Liver (tissue), 9 donors: ENCODE data around the gene MTHFD1L. TPM values are rescaled to one million over a fixed set of nuclear protein-coding genes. Genes with fewer than 3 reads are reported as not detected.

Experiments used
- DNase-seq: peaks from one replicate; pipeline ENCODE4 v3.0.0-alpha.2; 2017; ENCODE audit warnings: low spot score
- H3K27ac ChIP-seq, 2 donors: one replicate each; pipeline ENCODE4 v1.7.0; 2013; ENCODE audit warnings: inconsistent platforms in 2 of 2, low read length in 2 of 2, control low read depth in 1 of 2, low read depth in 1 of 2, mild to moderate bottlenecking in 1 of 2
- H3K27me3 ChIP-seq, 4 donors: one replicate each; pipeline versions ENCODE4 v1.6.1 to v1.7.0; 2013; ENCODE audit warnings: low read length in 3 of 4, inconsistent platforms in 1 of 4, mild to moderate bottlenecking in 1 of 4, moderate library complexity in 1 of 4; ENCODE audit not compliant: control insufficient read depth in 4 of 4, insufficient read depth in 4 of 4
- H3K36me3 ChIP-seq, 4 donors: one replicate each; pipeline versions ENCODE4 v1.6.1 to v1.7.0; 2013; ENCODE audit warnings: low read length in 3 of 4, mild to moderate bottlenecking in 3 of 4, low read depth in 1 of 4, moderate library complexity in 1 of 4; ENCODE audit not compliant: control insufficient read depth in 4 of 4, insufficient read depth in 3 of 4
- H3K4me1 ChIP-seq, 4 donors: one replicate each; pipeline versions ENCODE4 v1.6.1 to v1.7.0; 2013; ENCODE audit warnings: low read length in 3 of 4, mild to moderate bottlenecking in 3 of 4, moderate library complexity in 1 of 4; ENCODE audit not compliant: control insufficient read depth in 4 of 4, insufficient read depth in 4 of 4
- H3K4me3 ChIP-seq, 3 donors: one replicate each; pipeline versions ENCODE4 v1.6.1 to v1.7.0; 2013; ENCODE audit warnings: low read length in 3 of 3, control low read depth in 1 of 3, low read depth in 1 of 3, mild to moderate bottlenecking in 1 of 3
- H3K9ac ChIP-seq, 2 donors: one replicate each; pipeline ENCODE4 v1.7.0; 2013; ENCODE audit warnings: low read length in 2 of 2, mild to moderate bottlenecking in 2 of 2, moderate library complexity in 2 of 2, control low read depth in 1 of 2, low read depth in 1 of 2
- H3K9me3 ChIP-seq, 4 donors: one replicate each; pipeline versions ENCODE4 v1.6.1 to v1.7.0; 2013; ENCODE audit warnings: low read length in 3 of 4; ENCODE audit not compliant: control insufficient read depth in 4 of 4
- EGR1 ChIP-seq, 2 donors: IDR thresholded peaks; 2 replicates each; pipeline ENCODE4 v1.6.1; 2016 to 2018; ENCODE audit warnings: antibody characterized with exemption in 2 of 2, low read depth in 2 of 2
- FOXA2 ChIP-seq: IDR thresholded peaks from 2 replicates; pipeline ENCODE4 v1.6.1; 2016; ENCODE audit warnings: antibody characterized with exemption
- GABPA ChIP-seq, 2 donors: IDR thresholded peaks in 1 of 2; conservative IDR thresholded peaks in 1 of 2; 2 replicates each; pipeline ENCODE4 v1.6.1; 2016; ENCODE audit warnings: antibody characterized with exemption in 2 of 2, mild to moderate bottlenecking in 1 of 2, moderate library complexity in 1 of 2
- HNF4A ChIP-seq, 2 donors: conservative IDR thresholded peaks; 2 replicates each; pipeline ENCODE4 v1.6.1; 2016; ENCODE audit warnings: antibody characterized with exemption in 2 of 2, mild to moderate bottlenecking in 2 of 2
- HNF4G ChIP-seq: IDR thresholded peaks from 2 replicates; pipeline ENCODE4 v1.6.1; 2016; ENCODE audit warnings: antibody characterized with exemption
- JUND ChIP-seq, 2 donors: IDR thresholded peaks; 2 replicates each; pipeline ENCODE4 v1.6.1; 2016; ENCODE audit warnings: antibody characterized with exemption in 2 of 2
- NR2F2 ChIP-seq: IDR thresholded peaks from 2 replicates; pipeline ENCODE4 v1.6.1; 2016; ENCODE audit warnings: antibody characterized with exemption
- RAD21 ChIP-seq, 2 donors: IDR thresholded peaks; 2 replicates each; pipeline ENCODE4 v1.6.1; 2016; ENCODE audit warnings: antibody characterized with exemption in 2 of 2, mild to moderate bottlenecking in 2 of 2
- RXRA ChIP-seq, 2 donors: IDR thresholded peaks; 2 replicates each; pipeline ENCODE4 v1.6.1; 2017 to 2018; ENCODE audit warnings: antibody characterized with exemption in 2 of 2, mild to moderate bottlenecking in 1 of 2
- SP1 ChIP-seq: IDR thresholded peaks from 2 replicates; pipeline ENCODE4 v1.6.1; 2018; ENCODE audit warnings: antibody characterized with exemption, mild to moderate bottlenecking
- TAF1 ChIP-seq: conservative IDR thresholded peaks from 2 replicates; pipeline ENCODE4 v1.6.1; 2016; ENCODE audit warnings: antibody characterized with exemption, mild to moderate bottlenecking
- YY1 ChIP-seq: IDR thresholded peaks from 2 replicates; pipeline ENCODE4 v1.6.1; 2016; ENCODE audit warnings: antibody characterized with exemption, mild to moderate bottlenecking
- WGBS: extraction: QIAGEN DNeasy Blood & Tissue Kit; methylation state at CpG from one replicate; pipeline ENCODE4 v1.1.7; 2013; 5-methylcytosine and 5-hydroxymethylcytosine counted together
- polyA plus RNA-seq, 2 donors: library from polyadenylated mRNA; stranded (reverse) in 1 of 2; unstranded in 1 of 2; fragments of 200-250 nt in 1 of 2; fragments of >200 nt in 1 of 2; fragmentation: Nextera tagmentation in 1 of 2; extraction: Ambion mirVana in 1 of 2; gene quantifications; one replicate each; pipeline versions ENCODE4 v1.2.1 to v1.2.3, GENCODE V29; 2013 to 2015
- total RNA-seq, 2 donors: library from RNA; depleted of rRNA; stranded (reverse); fragments of >200 nt; gene quantifications; one replicate each; pipeline ENCODE4 v1.2.3, GENCODE V29; 2014
- TF ChIP-seq, protein P1 (sequence below): fragments of 150-350 bp; IDR thresholded peaks from 2 replicates; pipeline ENCODE4 v1.5.1; 2017; ENCODE audit warnings: improper control_type of control experiment, low read depth, low read length; ENCODE audit not compliant: missing input control
- TF ChIP-seq, protein P2 (sequence below): IDR thresholded peaks from 2 replicates; pipeline ENCODE4 v1.6.1; 2016; ENCODE audit warnings: antibody characterized with exemption
- TF ChIP-seq, protein P3 (sequence below): IDR thresholded peaks from 2 replicates; pipeline ENCODE4 v1.6.1; 2016; ENCODE audit warnings: antibody characterized with exemption, mild to moderate bottlenecking
- donor health status: healthy.
- donor health status: healthy.
- donor health status: healthy.
- donor health status: healthy.
- donor health status: healthy.

MTHFD1L gene
- total and polyA plus RNA-seq, 4 donors = 2.0 to 7.7 (median 2.8) TPM

DNA sequence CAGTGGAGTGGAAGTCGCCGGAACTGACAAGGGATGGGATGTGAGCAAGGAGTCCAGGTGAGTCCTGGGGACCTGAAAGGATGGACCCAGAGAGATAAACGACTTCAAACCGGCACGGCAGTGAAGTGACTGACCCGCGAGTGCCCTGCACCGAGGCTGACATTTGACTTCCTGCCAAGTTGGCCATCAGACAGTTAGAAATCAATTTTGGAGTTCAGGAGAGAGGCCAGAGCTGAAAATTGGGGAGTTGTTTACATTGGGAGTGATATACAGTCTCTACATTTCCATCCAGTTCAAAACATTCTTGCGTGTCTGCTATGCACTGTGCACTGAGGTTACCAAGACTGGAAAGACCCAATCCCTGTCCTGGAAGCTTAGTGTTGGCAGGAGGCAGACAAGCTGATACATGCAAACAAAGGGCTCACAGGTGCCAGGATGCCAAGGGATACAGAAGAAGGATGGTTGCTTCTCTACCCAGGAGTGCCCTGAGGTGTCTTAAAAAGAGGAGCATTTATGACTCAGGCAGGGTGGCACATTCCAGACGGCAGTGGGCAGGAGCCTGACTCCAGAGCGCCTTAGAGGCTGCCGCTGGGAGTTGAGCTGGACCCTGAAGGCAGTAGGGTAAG lies 186.6 kb downstream of the MTHFD1L start:
- Histone ChIP-seq H3K27me3 (no peaks in the 10 kb centered on the region), H3K36me3 (peaks cover 0 to 2% (median 0%) of the 10 kb centered on the region in 4 donors), H3K4me3 (no peak overlapping the region), H3K4me1 (peaks cover 0 to 16% (median 3%) of the 10 kb centered on the region in 4 donors), H3K9ac (no peak overlapping the region), H3K27ac (peak overlapping the region in 1 of 2 donors; percentile 26), H3K9me3 (no peaks in the 10 kb centered on the region)
- TF ChIP-seq JUND (IDR thresholded peaks at IDR 0.05) (no peak), SP1 (peak; percentile 41), HNF4A (conservative IDR thresholded peaks at IDR 0.05) (peak in 1 of 2 donors; percentile 31), HNF4G (no peak), GABPA (IDR thresholded peaks at IDR 0.05 in 1 of 2, conservative IDR thresholded peaks at IDR 0.05 in 1 of 2) (no peak), RAD21 (IDR thresholded peaks at IDR 0.05) (peak in 1 of 2 donors; percentile 27), RXRA (IDR thresholded peaks at IDR 0.05) (peak; percentile 56 to 61), FOXA2 (no peak)
- TF ChIP-seq, protein P1, sequence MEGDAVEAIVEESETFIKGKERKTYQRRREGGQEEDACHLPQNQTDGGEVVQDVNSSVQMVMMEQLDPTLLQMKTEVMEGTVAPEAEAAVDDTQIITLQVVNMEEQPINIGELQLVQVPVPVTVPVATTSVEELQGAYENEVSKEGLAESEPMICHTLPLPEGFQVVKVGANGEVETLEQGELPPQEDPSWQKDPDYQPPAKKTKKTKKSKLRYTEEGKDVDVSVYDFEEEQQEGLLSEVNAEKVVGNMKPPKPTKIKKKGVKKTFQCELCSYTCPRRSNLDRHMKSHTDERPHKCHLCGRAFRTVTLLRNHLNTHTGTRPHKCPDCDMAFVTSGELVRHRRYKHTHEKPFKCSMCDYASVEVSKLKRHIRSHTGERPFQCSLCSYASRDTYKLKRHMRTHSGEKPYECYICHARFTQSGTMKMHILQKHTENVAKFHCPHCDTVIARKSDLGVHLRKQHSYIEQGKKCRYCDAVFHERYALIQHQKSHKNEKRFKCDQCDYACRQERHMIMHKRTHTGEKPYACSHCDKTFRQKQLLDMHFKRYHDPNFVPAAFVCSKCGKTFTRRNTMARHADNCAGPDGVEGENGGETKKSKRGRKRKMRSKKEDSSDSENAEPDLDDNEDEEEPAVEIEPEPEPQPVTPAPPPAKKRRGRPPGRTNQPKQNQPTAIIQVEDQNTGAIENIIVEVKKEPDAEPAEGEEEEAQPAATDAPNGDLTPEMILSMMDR = no peak
- TF ChIP-seq, protein P2, sequence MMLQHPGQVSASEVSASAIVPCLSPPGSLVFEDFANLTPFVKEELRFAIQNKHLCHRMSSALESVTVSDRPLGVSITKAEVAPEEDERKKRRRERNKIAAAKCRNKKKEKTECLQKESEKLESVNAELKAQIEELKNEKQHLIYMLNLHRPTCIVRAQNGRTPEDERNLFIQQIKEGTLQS = no peak
- no peak for DNase-seq
- 53% methylated on average over 12 of the region's 12 CpGs for WGBS

DNA sequence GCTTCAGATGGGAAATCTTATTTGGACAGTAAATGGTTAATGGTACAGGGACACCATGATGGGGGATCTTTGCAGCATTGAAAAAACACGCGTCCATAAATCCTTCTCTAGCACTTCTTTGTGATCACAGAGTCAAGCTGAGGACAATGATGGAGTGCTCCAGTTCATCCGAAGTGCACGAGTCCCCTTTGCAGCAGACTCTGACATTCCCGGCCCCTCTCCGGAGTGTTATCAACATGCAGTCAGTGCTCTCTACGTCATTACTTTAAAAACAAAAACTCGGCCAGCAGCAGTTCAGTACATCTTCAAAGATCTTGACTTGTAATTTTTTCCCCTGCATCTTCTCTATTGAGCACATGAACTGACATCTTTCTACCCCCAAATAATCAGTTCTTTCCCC lies 188.8 kb downstream of the MTHFD1L start:
- Histone ChIP-seq H3K4me1 (peaks cover 0 to 16% (median 3%) of the 10 kb centered on the region in 4 donors), H3K4me3 (no peak overlapping the region), H3K27ac (no peak overlapping the region), H3K27me3 (no peaks in the 10 kb centered on the region), H3K36me3 (peaks cover 0 to 2% (median 0%) of the 10 kb centered on the region in 4 donors), H3K9ac (no peak overlapping the region), H3K9me3 (no peaks in the 10 kb centered on the region)
- DNase-seq = no peak
- WGBS = 70% methylated on average over 8 of the region's 8 CpGs
- no peak for TF ChIP-seq FOXA2
- TF ChIP-seq, protein P1 = no peak
- TF ChIP-seq NR2F2 = peak; percentile 76
- TF ChIP-seq YY1 = peak; percentile 31
- TF ChIP-seq SP1 = peak; percentile 19
- TF ChIP-seq RAD21 (IDR thresholded peaks at IDR 0.05) = peak in 1 of 2 donors; percentile 9
- TF ChIP-seq RXRA (IDR thresholded peaks at IDR 0.05) = peak; percentile 72 to 74

DNA sequence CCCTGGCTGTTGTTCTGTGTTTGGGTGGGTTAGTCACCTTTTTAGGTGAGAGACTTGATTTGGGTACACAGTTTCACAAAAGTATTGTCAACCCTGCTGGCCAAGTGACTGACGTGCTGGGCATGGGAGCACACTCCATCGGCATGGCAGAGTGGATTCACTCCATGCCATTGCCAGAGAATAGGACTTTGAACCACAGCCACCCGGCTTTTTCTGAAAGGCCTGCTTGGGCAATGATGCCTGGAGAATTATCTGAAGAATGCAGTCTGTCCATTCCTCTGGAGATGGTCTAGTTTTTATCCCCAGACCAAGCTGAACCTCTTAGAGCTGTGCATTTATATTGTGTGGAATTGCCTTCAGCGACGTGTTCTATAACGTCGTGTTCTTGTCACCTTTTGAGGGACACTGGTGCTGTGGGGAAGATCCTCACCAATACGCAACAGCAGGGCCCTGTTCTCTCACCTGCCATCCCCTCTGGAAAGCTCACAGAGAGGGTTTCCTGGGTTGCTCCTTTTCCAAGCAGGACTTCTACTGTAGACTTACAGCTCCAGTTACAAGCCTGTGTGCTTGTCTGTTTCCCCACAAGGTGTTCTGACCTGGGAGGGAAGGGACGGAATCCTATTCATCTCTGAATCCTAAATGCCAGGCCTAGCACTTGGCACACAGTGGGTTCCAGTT lies 190.9 kb downstream of the MTHFD1L start:
- Histone ChIP-seq H3K9me3 (no peaks in the 10 kb centered on the region), H3K27ac (peak overlapping the region; percentile 56 to 66), H3K4me3 (no peak overlapping the region), H3K27me3 (no peaks in the 10 kb centered on the region), H3K4me1 (peaks cover 0 to 28% (median 4%) of the 10 kb centered on the region in 4 donors), H3K36me3 (peaks cover 0 to 2% (median 0%) of the 10 kb centered on the region in 4 donors), H3K9ac (no peak overlapping the region)
- no peak for DNase-seq
- 76% methylated on average over 9 of the region's 9 CpGs for WGBS
- peak in 1 of 2 donors; percentile 54 for TF ChIP-seq RAD21 (IDR thresholded peaks at IDR 0.05)
- peak; percentile 70 for TF ChIP-seq HNF4G
- TF ChIP-seq HNF4A (conservative IDR thresholded peaks at IDR 0.05) = peak; percentile 86 to 91
- TF ChIP-seq SP1 = peak; percentile 71
- peak; percentile 23 for TF ChIP-seq YY1
- no peak for TF ChIP-seq JUND (IDR thresholded peaks at IDR 0.05)
- TF ChIP-seq, protein P3, sequence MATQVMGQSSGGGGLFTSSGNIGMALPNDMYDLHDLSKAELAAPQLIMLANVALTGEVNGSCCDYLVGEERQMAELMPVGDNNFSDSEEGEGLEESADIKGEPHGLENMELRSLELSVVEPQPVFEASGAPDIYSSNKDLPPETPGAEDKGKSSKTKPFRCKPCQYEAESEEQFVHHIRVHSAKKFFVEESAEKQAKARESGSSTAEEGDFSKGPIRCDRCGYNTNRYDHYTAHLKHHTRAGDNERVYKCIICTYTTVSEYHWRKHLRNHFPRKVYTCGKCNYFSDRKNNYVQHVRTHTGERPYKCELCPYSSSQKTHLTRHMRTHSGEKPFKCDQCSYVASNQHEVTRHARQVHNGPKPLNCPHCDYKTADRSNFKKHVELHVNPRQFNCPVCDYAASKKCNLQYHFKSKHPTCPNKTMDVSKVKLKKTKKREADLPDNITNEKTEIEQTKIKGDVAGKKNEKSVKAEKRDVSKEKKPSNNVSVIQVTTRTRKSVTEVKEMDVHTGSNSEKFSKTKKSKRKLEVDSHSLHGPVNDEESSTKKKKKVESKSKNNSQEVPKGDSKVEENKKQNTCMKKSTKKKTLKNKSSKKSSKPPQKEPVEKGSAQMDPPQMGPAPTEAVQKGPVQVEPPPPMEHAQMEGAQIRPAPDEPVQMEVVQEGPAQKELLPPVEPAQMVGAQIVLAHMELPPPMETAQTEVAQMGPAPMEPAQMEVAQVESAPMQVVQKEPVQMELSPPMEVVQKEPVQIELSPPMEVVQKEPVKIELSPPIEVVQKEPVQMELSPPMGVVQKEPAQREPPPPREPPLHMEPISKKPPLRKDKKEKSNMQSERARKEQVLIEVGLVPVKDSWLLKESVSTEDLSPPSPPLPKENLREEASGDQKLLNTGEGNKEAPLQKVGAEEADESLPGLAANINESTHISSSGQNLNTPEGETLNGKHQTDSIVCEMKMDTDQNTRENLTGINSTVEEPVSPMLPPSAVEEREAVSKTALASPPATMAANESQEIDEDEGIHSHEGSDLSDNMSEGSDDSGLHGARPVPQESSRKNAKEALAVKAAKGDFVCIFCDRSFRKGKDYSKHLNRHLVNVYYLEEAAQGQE = no peak
- no peak for TF ChIP-seq EGR1 (IDR thresholded peaks at IDR 0.05; ENCODE audit: low read depth in 2 of 2)
- TF ChIP-seq TAF1 = no peak
- TF ChIP-seq RXRA (IDR thresholded peaks at IDR 0.05) = peak; percentile 49 to 73
